Measurements from ENCODE around the gene GPD2.

GRCh38 chr2:156590085-156590739 is 154.0 kb downstream of the GPD2 start:
- no peak for TF ChIP-seq CTCF (IDR thresholded peaks at IDR 0.05)
- TF ChIP-seq POLR2A (IDR thresholded peaks at IDR 0.05), result no peak
